Breast epithelium (tissue), 4 donors: Measurements from ENCODE around the gene SCAF1. TPM values are rescaled to one million over a fixed set of nuclear protein-coding genes. Genes with fewer than 3 reads are reported as not detected.

Experiments
- DNase-seq, 2 donors: peaks; one replicate each; pipeline ENCODE4 v3.0.0-alpha.2; 2019; ENCODE audit warnings: low spot score in 2 of 2
- H3K27ac ChIP-seq, 2 donors: fragments of 200-600 bp; sonication (generic) in 1 of 2; one replicate each; pipeline ENCODE4 v1.5.1; 2016 to 2019; ENCODE audit warnings: mild to moderate bottlenecking in 1 of 2
- H3K27me3 ChIP-seq, 2 donors: fragments of 200-600 bp; sonication (generic) in 1 of 2; one replicate each; pipeline versions ENCODE4 v1.5.1 to v1.6.0; 2017 to 2019; ENCODE audit warnings: control low read depth in 1 of 2, mild to moderate bottlenecking in 1 of 2
- H3K36me3 ChIP-seq: fragments of 200-600 bp; one replicate; pipeline ENCODE4 v1.5.1; 2019
- H3K4me1 ChIP-seq, 2 donors: fragments of 200-600 bp; sonication (generic); one replicate each; pipeline ENCODE4 v1.5.1; 2016 to 2019; ENCODE audit warnings: control low read depth in 1 of 2
- H3K4me3 ChIP-seq, 3 donors: fragments of 200-600 bp; sonication (generic); 1 replicate in 2 of 3; 2 replicates in 1 of 3; pipeline ENCODE4 v1.5.1; 2016 to 2019; ENCODE audit warnings: mild to moderate bottlenecking in 3 of 3, moderate library complexity in 2 of 3
- H3K9me3 ChIP-seq, 2 donors: fragments of 200-600 bp; sonication (generic) in 1 of 2; one replicate each; pipeline ENCODE4 v1.5.1; 2016 to 2019; ENCODE audit warnings: control low read depth in 1 of 2
- CTCF ChIP-seq, 3 donors: fragments of 450-650 bp; IDR thresholded peaks; one replicate each; pipeline ENCODE4 v1.5.1; 2016 to 2017; ENCODE audit warnings: antibody characterized with exemption in 3 of 3, mild to moderate bottlenecking in 3 of 3, moderate library complexity in 3 of 3
- POLR2A ChIP-seq: fragments of 450-650 bp; IDR thresholded peaks from one replicate; pipeline ENCODE4 v1.6.1; 2016; ENCODE audit warnings: antibody characterized with exemption, mild to moderate bottlenecking, moderate library complexity
- POLR2AphosphoS5 ChIP-seq, 3 donors: sonication (generic); formaldehyde crosslinking; IDR thresholded peaks; one replicate each; pipeline ENCODE4 v1.6.1; 2017; ENCODE audit warnings: antibody characterized with exemption in 3 of 3
- intact Hi-C: fragments of 100-400 bp; cut with DNase I; formaldehyde crosslinking; loops from one replicate; pipeline ENCODE4 v1.15.1; 2023; ENCODE audit warnings: low total_unique reads
- total RNA-seq, 3 donors: library from RNA; depleted of rRNA; stranded (reverse); fragments of >200 nt; gene quantifications; one replicate each; pipeline ENCODE4 v1.1.0, GENCODE V29; 2016

Gene SCAF1
- total RNA-seq, 3 donors from 2014 or later = 9.8 to 15.4 (median 10.6) TPM

GRCh38 chr19:49658566-49659442 lies 16.8 kb downstream of the SCAF1 start:
- no peaks in the 10 kb centered on the region for H3K4me1 ChIP-seq
- intact Hi-C loops = no loop called here
- H3K9me3 ChIP-seq = no peaks in the 10 kb centered on the region
- TF ChIP-seq CTCF (IDR thresholded peaks at IDR 0.05) (no peak), POLR2A (no peak), POLR2AphosphoS5 (IDR thresholded peaks at IDR 0.05) (no peak)
- H3K27me3 ChIP-seq = no peaks in the 10 kb centered on the region
- H3K4me3 ChIP-seq = no peak overlapping the region
- peaks cover 7% of the 10 kb centered on the region for H3K36me3 ChIP-seq
- H3K27ac ChIP-seq = no peak overlapping the region
- no peak for DNase-seq

GRCh38 chr19:49660338-49660961 lies 18.4 kb downstream of the SCAF1 start:
- intact Hi-C loops = loop anchor here (10.0 kb wide), 1 partner anchor 166 kb away; the partner anchor contains the start of gene RPS11
- Histone ChIP-seq H3K9me3 (no peaks in the 10 kb centered on the region), H3K36me3 (no peaks in the 10 kb centered on the region), H3K4me3 (no peak overlapping the region), H3K4me1 (peaks cover 0 to 3% of the 10 kb centered on the region in 2 donors), H3K27me3 (no peaks in the 10 kb centered on the region), H3K27ac (no peak overlapping the region)
- DNase-seq = no peak
- TF ChIP-seq CTCF (IDR thresholded peaks at IDR 0.05) (no peak), POLR2A (no peak), POLR2AphosphoS5 (IDR thresholded peaks at IDR 0.05) (no peak)

- TF ChIP-seq POLR2A (no peak), POLR2AphosphoS5 (IDR thresholded peaks at IDR 0.05) (no peak), CTCF (IDR thresholded peaks at IDR 0.05) (no peak)
- Histone ChIP-seq H3K4me1 (peaks cover 6 to 7% of the 10 kb centered on the region in 2 donors), H3K27ac (no peak overlapping the region), H3K27me3 (no peaks in the 10 kb centered on the region), H3K36me3 (no peaks in the 10 kb centered on the region), H3K9me3 (no peaks in the 10 kb centered on the region), H3K4me3 (no peak overlapping the region)
- no peak for DNase-seq
- intact Hi-C loops = loop anchor here (10.0 kb wide), 1 partner anchor 167 kb away; the partner anchor contains the start of gene RPS11
Observed at GRCh38 chr19:49662011-49662410, 20.0 kb downstream of the SCAF1 start.

- H3K4me3 ChIP-seq = no peak overlapping the region
Observed at GRCh38 chr19:49663224-49663623, 21.2 kb downstream of the SCAF1 start.

More at GRCh38 chr19:49663224-49663623, 21.2 kb downstream of the SCAF1 start:
- H3K9me3 ChIP-seq = no peaks in the 10 kb centered on the region
- no peaks in the 10 kb centered on the region for H3K36me3 ChIP-seq
- H3K27ac ChIP-seq = no peak overlapping the region
- no peaks in the 10 kb centered on the region for H3K27me3 ChIP-seq
- peaks cover 6 to 7% of the 10 kb centered on the region in 2 donors for H3K4me1 ChIP-seq
- TF ChIP-seq CTCF (IDR thresholded peaks at IDR 0.05) = no peak
- TF ChIP-seq POLR2A = no peak
- TF ChIP-seq POLR2AphosphoS5 (IDR thresholded peaks at IDR 0.05) = no peak
- intact Hi-C loops = loop anchor here (10.0 kb wide), 1 partner anchor 168 kb away; the partner anchor contains the start of gene RPS11
- DNase-seq = no peak
